OCI-LY1 (cell line): Measurements from ENCODE around the gene RABGEF1.
"Not testable (repeated sequence)": the region's sequence is repeated elsewhere in the genome, so short reads cannot be mapped to it uniquely, and the experiment has no call there.

Source experiments
- H2AFZ ChIP-seq: fragments of 200-600 bp; sonication (generic), shearing (Covaris generic); 2 replicates; pipeline ENCODE4 v1.6.0; 2014; ENCODE audit warnings: antibody characterized with exemption, mild to moderate bottlenecking, low read length
- H3F3A ChIP-seq: fragments of 200-600 bp; sonication (generic), shearing (Covaris generic); 2 replicates; pipeline ENCODE4 v1.6.0; 2014; ENCODE audit warnings: mild to moderate bottlenecking, antibody characterized with exemption, low read length, moderate library complexity; ENCODE audit not compliant: insufficient read depth
- H3K27ac ChIP-seq: fragments of 200-600 bp; sonication (generic); 2 replicates; pipeline ENCODE4 v1.5.1; 2014; ENCODE audit warnings: low read length, mixed run types, mild to moderate bottlenecking, low read depth; ENCODE audit not compliant: poor library complexity, severe bottlenecking
- H3K27me3 ChIP-seq: fragments of 200-600 bp; sonication (generic); 2 replicates; pipeline ENCODE4 v1.6.0; 2014; ENCODE audit warnings: antibody characterized with exemption, mild to moderate bottlenecking, low read length, moderate library complexity; ENCODE audit not compliant: insufficient read depth
- H3K36me3 ChIP-seq: fragments of 200-600 bp; sonication (generic); 2 replicates; pipeline ENCODE4 v1.6.1; 2014; ENCODE audit warnings: mild to moderate bottlenecking, antibody characterized with exemption, low read length, moderate library complexity, mixed read lengths; ENCODE audit not compliant: insufficient read depth
- H3K4me1 ChIP-seq: fragments of 200-600 bp; sonication (generic); 2 replicates; pipeline ENCODE4 v1.5.1; 2014; ENCODE audit warnings: mild to moderate bottlenecking, low read length, moderate library complexity; ENCODE audit not compliant: insufficient read depth, severe bottlenecking
- H3K4me2 ChIP-seq: fragments of 200-600 bp; sonication (generic), shearing (Covaris generic); 2 replicates; pipeline ENCODE4 v1.6.1; 2014; ENCODE audit warnings: low read length
- H3K4me3 ChIP-seq: fragments of 200-600 bp; sonication (generic); 2 replicates; pipeline ENCODE4 v1.5.1; 2014; ENCODE audit warnings: low read length, low read depth, mild to moderate bottlenecking, mixed read lengths; ENCODE audit not compliant: poor library complexity, severe bottlenecking
- H3K79me2 ChIP-seq: fragments of 200-600 bp; shearing (Covaris generic); 2 replicates; pipeline ENCODE4 v1.6.1; 2016; ENCODE audit warnings: mixed run types, low read length, mixed read lengths; ENCODE audit not compliant: insufficient read depth
- H3K9ac ChIP-seq: fragments of 200-600 bp; sonication (generic), shearing (Covaris generic); 2 replicates; pipeline ENCODE4 v1.6.1; 2014; ENCODE audit warnings: mild to moderate bottlenecking, low read length, mixed read lengths
- H3K9me2 ChIP-seq: fragments of 200-600 bp; sonication (generic), shearing (Covaris generic); 2 replicates; pipeline ENCODE4 v1.6.1; 2014; ENCODE audit warnings: low read depth, mild to moderate bottlenecking, low read length, mixed read lengths
- H3K9me3 ChIP-seq: fragments of 200-600 bp; shearing (Covaris generic); 2 replicates; pipeline ENCODE4 v1.6.1; 2014; ENCODE audit warnings: low read length, mixed read lengths
- H4K20me1 ChIP-seq: fragments of 200-600 bp; sonication (generic), shearing (Covaris generic); 2 replicates; pipeline ENCODE4 v1.6.0; 2016; ENCODE audit warnings: mild to moderate bottlenecking, low read length; ENCODE audit not compliant: insufficient read depth
- CTCF ChIP-seq: fragments of 200-600 bp; sonication (generic), shearing (Covaris generic); IDR thresholded peaks from 2 replicates; pipeline ENCODE4 v1.5.1; 2017; ENCODE audit warnings: mild to moderate bottlenecking, antibody characterized with exemption, low read length, moderate library complexity, mixed read lengths
- EZH2 ChIP-seq: fragments of 200-600 bp; sonication (generic), shearing (Covaris generic); IDR thresholded peaks from 2 replicates; pipeline ENCODE4 v1.8.0; 2017; ENCODE audit warnings: borderline replicate concordance, mixed run types, mild to moderate bottlenecking, antibody characterized with exemption, low read length, moderate library complexity, mixed read lengths

Gene RABGEF1

DNA sequence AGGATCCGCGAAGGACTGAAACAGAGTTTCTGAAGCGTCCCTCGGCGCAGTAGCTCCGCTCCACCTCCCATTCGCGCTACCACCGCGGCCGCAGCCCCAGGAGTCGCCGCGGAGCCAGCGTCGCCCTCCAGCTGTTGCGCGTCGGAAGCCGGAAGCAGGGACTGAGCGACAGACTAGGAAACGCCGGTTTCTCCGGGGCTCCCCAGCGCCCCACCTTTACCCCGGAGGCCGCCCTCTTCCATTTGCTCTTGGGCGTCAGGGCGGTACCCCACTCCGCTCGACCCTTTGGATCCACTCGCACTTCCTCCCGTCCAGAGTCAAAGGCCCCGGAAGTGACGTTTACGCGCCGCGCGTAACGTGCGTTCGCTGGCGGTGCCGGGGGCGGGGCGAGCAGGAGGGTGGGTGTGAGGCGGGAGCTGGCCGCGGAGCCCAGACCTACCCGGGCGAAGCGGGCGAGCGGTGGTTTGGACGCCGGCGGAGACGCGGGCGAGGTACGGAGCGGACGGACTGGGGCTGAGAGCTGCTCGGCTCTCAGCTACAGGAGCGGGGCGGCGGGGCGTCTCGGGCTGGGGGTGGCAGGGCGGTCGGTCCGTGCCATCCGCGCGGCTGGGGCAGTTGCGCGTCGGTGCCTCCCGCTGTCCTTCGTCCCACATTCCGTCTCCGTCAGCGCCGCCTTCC, at the start of gene RABGEF1:
TSS of gene RABGEF1 (plus strand) at position 432 of the 678 bp plus-strand sequence. CDS start 31,167 bp downstream, outside the sequence.
- Histone ChIP-seq H3K9me3 (0 out of 2 replicates have a peak, but pooled peaks cover 4% of the 10 kb centered on the region), H3K4me2 (peak within 1 kb of the TSS; percentile 78), H3K27ac (peak within 1 kb of the TSS; percentile 72), H2AFZ (no peak within 1 kb of the TSS), H3K79me2 (peaks cover 4% of the 10 kb centered on the region; the same call in 1 of the 2 replicates), H3F3A (no peaks in the 10 kb centered on the region), H3K4me3 (peak within 1 kb of the TSS; percentile 73), H3K9me2 (no peaks in the 10 kb centered on the region), H3K27me3 (no peaks in the 10 kb centered on the region), H4K20me1 (no peaks in the 10 kb centered on the region), H3K9ac (peak within 1 kb of the TSS; percentile 77), H3K36me3 (peaks cover 12% of the 10 kb centered on the region), H3K4me1 (peaks cover 57% of the 10 kb centered on the region)
- TF ChIP-seq CTCF (no peak), EZH2 (no peak)

- H2AFZ ChIP-seq: no peak overlapping the region
- H3K36me3 ChIP-seq: no peaks in the 10 kb centered on the region; the same call in 1 of the 2 replicates
- no peaks in the 10 kb centered on the region for H3K4me1 ChIP-seq
- no peak overlapping the region for H3K4me2 ChIP-seq
- no peaks in the 10 kb centered on the region for H3K79me2 ChIP-seq
- no peak for TF ChIP-seq EZH2
- no peak for TF ChIP-seq CTCF
- no peaks in the 10 kb centered on the region for H3K9me2 ChIP-seq
- no peaks in the 10 kb centered on the region for H4K20me1 ChIP-seq
- H3K9ac ChIP-seq: no peak overlapping the region
- H3K9me3 ChIP-seq: no peaks in the 10 kb centered on the region
- no peaks in the 10 kb centered on the region for H3K27me3 ChIP-seq
- no peaks in the 10 kb centered on the region for H3F3A ChIP-seq
- no peak overlapping the region for H3K27ac ChIP-seq
- no peak overlapping the region for H3K4me3 ChIP-seq
These were observed 47.2 kb upstream of the RABGEF1 start for GRCh38 chr7:66693331-66693730.

DNA sequence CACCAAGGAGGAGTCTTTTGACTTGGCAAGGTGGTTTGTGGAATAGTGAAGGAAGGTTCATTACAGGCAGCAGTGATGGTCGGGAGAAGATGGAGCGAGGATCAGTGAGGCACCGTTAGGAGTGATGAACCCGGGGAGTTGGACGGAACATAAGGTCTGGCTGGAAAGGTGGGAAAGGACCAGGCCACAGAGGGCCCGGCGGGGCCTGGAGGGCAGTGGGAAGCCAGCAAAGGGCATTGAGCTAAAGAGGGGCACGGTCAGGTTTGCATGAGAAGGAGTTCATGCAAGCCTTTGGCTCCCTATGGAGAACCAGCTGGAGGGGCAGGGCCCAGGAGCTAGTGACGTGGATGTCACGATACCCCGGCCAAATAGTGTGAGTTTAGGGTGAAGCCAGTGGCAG, 46.2 kb upstream of the RABGEF1 start:
- Histone ChIP-seq H3F3A (no peaks in the 10 kb centered on the region), H3K4me1 (no peaks in the 10 kb centered on the region), H3K36me3 (no peaks in the 10 kb centered on the region), H3K9ac (no peak overlapping the region), H3K9me2 (no peaks in the 10 kb centered on the region), H4K20me1 (no peaks in the 10 kb centered on the region), H3K4me3 (no peak overlapping the region), H3K79me2 (no peaks in the 10 kb centered on the region), H3K9me3 (no peaks in the 10 kb centered on the region), H3K4me2 (no peak overlapping the region), H3K27ac (no peak overlapping the region), H3K27me3 (no peaks in the 10 kb centered on the region), H2AFZ (no peak overlapping the region)
- no peak for TF ChIP-seq EZH2
- no peak for TF ChIP-seq CTCF

DNA sequence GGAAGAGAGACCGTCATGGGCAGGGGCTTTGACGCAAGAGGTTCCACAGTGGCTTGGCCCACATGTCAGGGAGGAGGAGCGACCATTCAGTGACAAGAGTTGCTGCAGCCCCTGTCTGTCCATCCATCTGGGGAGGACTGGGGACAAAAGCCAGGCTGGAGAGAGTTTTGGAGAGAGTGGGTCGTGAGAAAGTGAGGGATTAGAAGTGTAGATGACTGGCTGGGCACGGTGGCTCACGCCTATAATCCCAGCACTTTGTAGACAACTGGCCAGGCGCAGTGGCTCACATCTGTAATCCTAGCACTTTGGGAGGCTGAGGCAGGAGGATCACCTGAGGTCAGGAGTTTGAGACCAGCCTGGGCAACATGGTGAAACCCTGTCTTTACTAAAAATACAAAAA, 45.1 kb upstream of the RABGEF1 start:
- H3K9me2 ChIP-seq, H3K9me3 ChIP-seq, H2AFZ ChIP-seq, H3K4me2 ChIP-seq, H3F3A ChIP-seq, H3K9ac ChIP-seq, H3K36me3 ChIP-seq, H3K4me1 ChIP-seq, H4K20me1 ChIP-seq, H3K27ac ChIP-seq, H3K79me2 ChIP-seq, H3K4me3 ChIP-seq, H3K27me3 ChIP-seq: not testable (repeated sequence)

GRCh38 chr7:66696134-66696533, 44.4 kb upstream of the RABGEF1 start:
- H4K20me1 ChIP-seq, H3F3A ChIP-seq, H3K9me2 ChIP-seq, H3K9ac ChIP-seq, H3K4me3 ChIP-seq, H3K27me3 ChIP-seq, H3K79me2 ChIP-seq, H3K9me3 ChIP-seq, H3K36me3 ChIP-seq, H3K27ac ChIP-seq, H3K4me1 ChIP-seq, H3K4me2 ChIP-seq, H2AFZ ChIP-seq: not testable (repeated sequence)
